ENCODE results near the gene PCDHGA9. TPM values are rescaled to one million over a fixed set of nuclear protein-coding genes. Genes with fewer than 3 reads are reported as not detected.

The PCDHGA9 gene
- total and polyA plus RNA-seq, 10 of the 15 experiments (the other 5 are each of a cell fraction or from before 2014, with no cell fraction given) = 0.08 to 0.63 (median 0.29) TPM; not detected in 2

GRCh38 chr5:141421489-141421855 is 18.9 kb downstream of the PCDHGA9 start:
- peak overlapping the region; percentile 76 for H3K4me3 ChIP-seq
- no peaks in the 10 kb centered on the region for H3K36me3 ChIP-seq (ENCODE audit: control insufficient read depth in 2 of 2, insufficient read depth in 2 of 2, low read length in 1 of 2)
- DNase-seq (ENCODE audit: low read depth, low spot score) = no peak
- H3K27me3 ChIP-seq (replicated peaks in 1 of 2; ENCODE audit: control insufficient read depth in 2 of 2, insufficient read depth in 2 of 2, low read length in 1 of 2) = no peaks in the 10 kb centered on the region; a peak in 1 of 4 replicates
- POLR2A ChIA-PET = interaction anchor here (1.0 to 1.2 kb wide), 2 partner anchors 9 to 142 kb away, joined by 3 to 5 read pairs; partner anchors contain the start of gene PCDHGA10
- no peaks in the 10 kb centered on the region for H4K20me1 ChIP-seq (ENCODE audit: control insufficient read depth, insufficient read depth)
- H3K9ac ChIP-seq (ENCODE audit: control insufficient read depth, insufficient read depth, low read length) = peak overlapping the region; percentile 64
- SMC1A ChIA-PET (ENCODE audit: uncharacterized antibody, unreplicated experiment) = interaction anchor here (0.8 to 2.8 kb wide), 25 partner anchors 9 to 176 kb away, joined by 3 to 41 read pairs (median 5); partner anchors contain the start of genes PCDHGA10, PCDHGA12, PCDHGB3 and PCDHGC3
- peak overlapping the region; percentile 79 for H3K4me2 ChIP-seq (ENCODE audit: control insufficient read depth, insufficient read depth)
- peaks cover 15% of the 10 kb centered on the region; the same call in 2 of the 3 replicates for H3K9me3 ChIP-seq (replicated peaks; ENCODE audit: control insufficient read depth, insufficient read depth, low read length)
- peaks cover 4% of the 10 kb centered on the region; the same call in 1 of the 2 replicates for H3K4me1 ChIP-seq (ENCODE audit: control insufficient read depth, insufficient read depth, low read length)
- 32% methylated on average over 13 of the region's 13 CpGs for WGBS (ENCODE audit: insufficient coverage, insufficient replicate concordance, low lambda C conversion rate, missing lambda C conversion rate)
- CTCF ChIA-PET = interaction anchor here (0.5 to 10.9 kb wide), 40 partner anchors 9 to 469 kb away, joined by 3 to 245 read pairs (median 5); partner anchors contain the start of genes PCDHGA10, PCDHGA12, PCDHGB3 and PCDHGC3
- in situ Hi-C loops (cut with MboI) (no loop called here), intact Hi-C loops (cut with micrococcal nuclease; ENCODE audit: unreplicated experiment) (loop anchor here (1.0 to 2.0 kb wide), 3 partner anchors 53 to 137 kb away; partner anchors contain the start of gene PCDHGC3)
- RAD21 ChIA-PET (ENCODE audit: unreplicated experiment) = interaction anchor here (0.6 to 2.6 kb wide), 21 partner anchors 9 to 171 kb away, joined by 3 to 34 read pairs (median 6); partner anchors contain the start of genes PCDHGA10, PCDHGA12, PCDHGB3 and PCDHGC3
- no peak overlapping the region for H3K27ac ChIP-seq (ENCODE audit: control insufficient read depth, insufficient read depth)
- ATAC-seq = no peak
- peak overlapping the region; percentile 98 for H2AFZ ChIP-seq (ENCODE audit: control insufficient read depth, low read depth, low read length)
- FAIRE-seq = no peak
- no peaks in the 10 kb centered on the region for H3K79me2 ChIP-seq (ENCODE audit: control insufficient read depth, insufficient read depth, low read length)
- BruUV-seq (replicated peaks) = no TSS peak
- TF ChIP-seq TBL1XR1 (IDR thresholded peaks at IDR 0.05; ENCODE audit: low read depth, low read length) = no peak
- no peak for TF ChIP-seq PRDM15 (CRISPR knock-in tag; IDR thresholded peaks at IDR 0.05)
- TF ChIP-seq NFIC (IDR thresholded peaks at IDR 0.05; ENCODE audit: low read depth, low read length) = no peak
- TF ChIP-seq WRNIP1 (IDR thresholded peaks at IDR 0.05; ENCODE audit: borderline replicate concordance, low read depth, low read length) = no peak
- TF ChIP-seq NR2C1 (IDR thresholded peaks at IDR 0.05) = no peak
- no peak for TF ChIP-seq DPF2 (IDR thresholded peaks at IDR 0.05)
- no peak for TF ChIP-seq SIN3A (IDR thresholded peaks at IDR 0.05; ENCODE audit: low read depth, low read length)
- no peak for TF ChIP-seq ZNF274 (IDR thresholded peaks at IDR 0.05; ENCODE audit: insufficient read depth, insufficient read length)
- TF ChIP-seq SRF (IDR thresholded peaks at IDR 0.05; ENCODE audit: low read depth in 2 of 2, low read length in 2 of 2) = no peak
- TF ChIP-seq HDAC2 (IDR thresholded peaks at IDR 0.05) = no peak
- TF ChIP-seq PML (IDR thresholded peaks at IDR 0.05; ENCODE audit: low read length) = no peak
- no peak for TF ChIP-seq CBX3 (IDR thresholded peaks at IDR 0.05; ENCODE audit: borderline replicate concordance, low read depth)
- no peak for TF ChIP-seq ZBTB11 (CRISPR knock-in tag; IDR thresholded peaks at IDR 0.05)
- TF ChIP-seq YY1 (IDR thresholded peaks at IDR 0.05; ENCODE audit: low read depth, low read length) = no peak
- no peak for TF ChIP-seq SREBF2 (IDR thresholded peaks at IDR 0.05; ENCODE audit: low read length)
- no peak for TF ChIP-seq NRF1 (conservative IDR thresholded peaks at IDR 0.05; ENCODE audit: low read depth, low read length)

All from GM12878 (cell line).